Muscle of leg (tissue), 11 donors: ENCODE measurements around the gene QRSL1. TPM values are rescaled to one million over a fixed set of nuclear protein-coding genes. Genes with fewer than 3 reads are reported as not detected.
A peak's percentile ranks its signal among the peaks of the same experiment; 100 is the strongest.

Experiments
- DNase-seq: peaks from one replicate; pipeline ENCODE4 v3.0.0; 2013
- H3K27ac ChIP-seq: one replicate; pipeline ENCODE4 v1.5.1; 2013; ENCODE audit warnings: mild to moderate bottlenecking, low read length, control low read depth
- H3K27me3 ChIP-seq: one replicate; pipeline ENCODE4 v1.6.1; 2013; ENCODE audit warnings: low read length; ENCODE audit not compliant: control insufficient read depth, insufficient read depth
- H3K36me3 ChIP-seq: one replicate; pipeline ENCODE4 v1.6.1; 2013; ENCODE audit warnings: low read length; ENCODE audit not compliant: control insufficient read depth, insufficient read depth
- H3K4me1 ChIP-seq: one replicate; pipeline ENCODE4 v1.6.1; 2013; ENCODE audit warnings: low read length; ENCODE audit not compliant: control insufficient read depth, insufficient read depth
- H3K4me3 ChIP-seq: one replicate; pipeline ENCODE4 v1.5.1; 2013; ENCODE audit warnings: low read length, control low read depth
- H3K9me3 ChIP-seq: replicated peaks from 2 replicates; pipeline ENCODE4 v1.6.1; 2013; ENCODE audit warnings: low read depth, low read length; ENCODE audit not compliant: control insufficient read depth
- WGBS: methylation state at CpG from one replicate; pipeline ENCODE4 v1.1.5; 2013; ENCODE audit warnings: missing lambda C conversion rate; ENCODE audit not compliant: insufficient coverage; 5-methylcytosine and 5-hydroxymethylcytosine counted together
- polyA plus RNA-seq, 8 donors: library from polyadenylated mRNA; unstranded; fragments of 120-200 nt; gene quantifications; one replicate each; pipeline versions ENCODE4 v1.2.1 to v1.2.3, GENCODE V29; 2013; ENCODE audit warnings: inconsistent platforms in 1 of 8, low replicate concordance in 1 of 8; ENCODE audit not compliant: insufficient read length in 8 of 8, insufficient read depth in 1 of 8
- total RNA-seq: library from RNA; stranded (reverse); fragments of 120-200 nt; gene quantifications from one replicate; pipeline ENCODE4 v1.2.4, GENCODE V29; 2013

QRSL1 gene
- total and polyA plus RNA-seq, 9 donors = 10.0 to 18.0 (median 13.0) TPM

GRCh38 chr6:106609699-106610098, 19.7 kb upstream of the QRSL1 start:
- DNase-seq = peak; percentile 41
- H3K27ac ChIP-seq = no peak overlapping the region
- H3K27me3 ChIP-seq = no peaks in the 10 kb centered on the region
- WGBS = 88% methylated on average over 4 of the region's 6 CpGs
- no peaks in the 10 kb centered on the region for H3K4me1 ChIP-seq
- no peaks in the 10 kb centered on the region for H3K9me3 ChIP-seq
- no peaks in the 10 kb centered on the region for H3K36me3 ChIP-seq
- no peak overlapping the region for H3K4me3 ChIP-seq

GRCh38 chr6:106611030-106611429, 18.3 kb upstream of the QRSL1 start:
- H3K9me3 ChIP-seq = no peaks in the 10 kb centered on the region
- H3K36me3 ChIP-seq = no peaks in the 10 kb centered on the region
- no CpG with 5 or more reads among the region's 2 CpGs for WGBS
- H3K4me3 ChIP-seq = no peak overlapping the region
- no peaks in the 10 kb centered on the region for H3K27me3 ChIP-seq
- H3K27ac ChIP-seq = no peak overlapping the region
- DNase-seq = no peak
- no peaks in the 10 kb centered on the region for H3K4me1 ChIP-seq

GRCh38 chr6:106612671-106613416, 16.5 kb upstream of the QRSL1 start:
- no CpG with 5 or more reads among the region's 9 CpGs for WGBS
- Histone ChIP-seq H3K9me3 (no peaks in the 10 kb centered on the region), H3K27me3 (no peaks in the 10 kb centered on the region), H3K27ac (no peak overlapping the region), H3K4me1 (no peaks in the 10 kb centered on the region), H3K4me3 (no peak overlapping the region), H3K36me3 (no peaks in the 10 kb centered on the region)
- DNase-seq = no peak

- H3K4me3 ChIP-seq = no peak overlapping the region
- no CpG with 5 or more reads among the region's 1 CpG for WGBS
Measured at GRCh38 chr6:106613590-106613989, 15.8 kb upstream of the QRSL1 start.

GRCh38 chr6:106614166-106614565, 15.2 kb upstream of the QRSL1 start:
- no peaks in the 10 kb centered on the region for H3K27me3 ChIP-seq
- no peak for DNase-seq
- no CpG with 5 or more reads among the region's 1 CpG for WGBS
- H3K4me1 ChIP-seq = no peaks in the 10 kb centered on the region
- no peak overlapping the region for H3K4me3 ChIP-seq
- H3K36me3 ChIP-seq = no peaks in the 10 kb centered on the region
- H3K27ac ChIP-seq = no peak overlapping the region
- no peaks in the 10 kb centered on the region for H3K9me3 ChIP-seq

More at GRCh38 chr6:106613590-106613989, 15.8 kb upstream of the QRSL1 start:
- Histone ChIP-seq H3K36me3 (no peaks in the 10 kb centered on the region), H3K27me3 (no peaks in the 10 kb centered on the region), H3K4me1 (no peaks in the 10 kb centered on the region), H3K9me3 (no peaks in the 10 kb centered on the region), H3K27ac (no peak overlapping the region)
- no peak for DNase-seq

GRCh38 chr6:106614592-106615257, 14.7 kb upstream of the QRSL1 start:
- Histone ChIP-seq H3K27me3 (no peaks in the 10 kb centered on the region), H3K36me3 (no peaks in the 10 kb centered on the region), H3K27ac (no peak overlapping the region), H3K9me3 (no peaks in the 10 kb centered on the region), H3K4me1 (no peaks in the 10 kb centered on the region), H3K4me3 (no peak overlapping the region)
- DNase-seq = no peak
- no CpG with 5 or more reads among the region's 3 CpGs for WGBS

- DNase-seq = no peak
- no peak overlapping the region for H3K27ac ChIP-seq
- H3K4me1 ChIP-seq = no peaks in the 10 kb centered on the region
- no peak overlapping the region for H3K4me3 ChIP-seq
- H3K36me3 ChIP-seq = no peaks in the 10 kb centered on the region
- no peaks in the 10 kb centered on the region for H3K27me3 ChIP-seq
- H3K9me3 ChIP-seq = no peaks in the 10 kb centered on the region
Measured at GRCh38 chr6:106617302-106617701, 12.1 kb upstream of the QRSL1 start.

GRCh38 chr6:106617857-106618256, 11.5 kb upstream of the QRSL1 start:
- DNase-seq = no peak
- H3K9me3 ChIP-seq = no peaks in the 10 kb centered on the region
- H3K27me3 ChIP-seq = no peaks in the 10 kb centered on the region
- H3K4me3 ChIP-seq = no peak overlapping the region
- WGBS = no CpG with 5 or more reads among the region's 1 CpG
- no peaks in the 10 kb centered on the region for H3K36me3 ChIP-seq
- H3K27ac ChIP-seq = no peak overlapping the region
- no peaks in the 10 kb centered on the region for H3K4me1 ChIP-seq

- Histone ChIP-seq H3K4me3 (no peak overlapping the region), H3K9me3 (no peaks in the 10 kb centered on the region), H3K27me3 (no peaks in the 10 kb centered on the region), H3K27ac (no peak overlapping the region), H3K36me3 (no peaks in the 10 kb centered on the region), H3K4me1 (no peaks in the 10 kb centered on the region)
- no peak for DNase-seq
- 57% methylated on average over 1 of the region's 3 CpGs for WGBS
Measured at GRCh38 chr6:106618324-106618723, 11.1 kb upstream of the QRSL1 start.

GRCh38 chr6:106619223-106619622, 10.2 kb upstream of the QRSL1 start:
- H3K27ac ChIP-seq = no peak overlapping the region
- WGBS = no CpG with 5 or more reads among the region's 1 CpG
- no peaks in the 10 kb centered on the region for H3K4me1 ChIP-seq
- no peak for DNase-seq
- no peaks in the 10 kb centered on the region for H3K36me3 ChIP-seq
- H3K27me3 ChIP-seq = no peaks in the 10 kb centered on the region
- no peaks in the 10 kb centered on the region for H3K9me3 ChIP-seq
- H3K4me3 ChIP-seq = no peak overlapping the region
